Measurements from ENCODE around the gene ACAA2.
"Not testable (repeated sequence)": the region's sequence is repeated elsewhere in the genome, so short reads cannot be mapped to it uniquely, and the experiment has no call there.

The ACAA2 gene

GRCh38 chr18:49808553-49809191 lies 4.7 kb downstream of the ACAA2 start:
- not testable (repeated sequence) for DNase-seq

GRCh38 chr18:49804096-49804495 lies 9.2 kb downstream of the ACAA2 start:
- no peak for DNase-seq

GRCh38 chr18:49802623-49803022 lies 10.7 kb downstream of the ACAA2 start:
- DNase-seq: no peak

- not testable (repeated sequence) for DNase-seq
These were observed 12.8 kb downstream of the ACAA2 start for GRCh38 chr18:49800491-49800890.

- DNase-seq: peak; percentile 13
These were observed 13.5 kb downstream of the ACAA2 start for GRCh38 chr18:49799806-49800205.

- DNase-seq: no peak
These were observed 15.3 kb downstream of the ACAA2 start for GRCh38 chr18:49798001-49798400.

- DNase-seq: no peak
These were observed 17.5 kb downstream of the ACAA2 start for GRCh38 chr18:49795612-49796552.

- DNase-seq: no peak
These were observed 18.6 kb downstream of the ACAA2 start for GRCh38 chr18:49794743-49795142.

- DNase-seq: not testable (repeated sequence)
These were observed 23.7 kb downstream of the ACAA2 start for GRCh38 chr18:49789560-49790134.

- no peak for DNase-seq
These were observed 24.9 kb downstream of the ACAA2 start for GRCh38 chr18:49788327-49788898.

GRCh38 chr18:49786019-49786720 lies 27.2 kb downstream of the ACAA2 start:
- no peak for DNase-seq

- no peak for DNase-seq
These were observed 28.7 kb downstream of the ACAA2 start for GRCh38 chr18:49784427-49785185.

- DNase-seq: not testable (repeated sequence)
These were observed 29.7 kb downstream of the ACAA2 start for GRCh38 chr18:49783631-49784030.

- DNase-seq: no peak
These were observed 34.4 kb downstream of the ACAA2 start for GRCh38 chr18:49778826-49779465.

GRCh38 chr18:49769047-49769728 lies 44.1 kb downstream of the ACAA2 start:
- no peak for DNase-seq

GRCh38 chr18:49768051-49768391 lies 45.3 kb downstream of the ACAA2 start:
- DNase-seq: no peak

GRCh38 chr18:49767111-49768050 lies 46.0 kb downstream of the ACAA2 start:
- DNase-seq: no peak

- no peak for DNase-seq
These were observed 46.7 kb downstream of the ACAA2 start for GRCh38 chr18:49766646-49767045.

GRCh38 chr18:49764032-49764431 lies 49.3 kb downstream of the ACAA2 start:
- no peak for DNase-seq

- DNase-seq: no peak
These were observed 49.7 kb downstream of the ACAA2 start for GRCh38 chr18:49763590-49763989.

Measured in activated gamma-delta T cell (primary cell).